Hepatocyte (in vitro differentiated cells): ENCODE results near the gene DDX17. TPM values are rescaled to one million over a fixed set of nuclear protein-coding genes. Genes with fewer than 3 reads are reported as not detected.

ENCODE experiments used
- DNase-seq: peaks from one replicate; pipeline ENCODE4 v3.0.0-alpha.2; 2016; ENCODE audit warnings: low spot score
- H2AFZ ChIP-seq: fragments of 200-600 bp; sonication (generic); 2 replicates; pipeline ENCODE4 v1.6.0; 2016; ENCODE audit warnings: antibody characterized with exemption, mild to moderate bottlenecking
- H3K27ac ChIP-seq: fragments of 200-600 bp; sonication (generic); 2 replicates; pipeline ENCODE4 v1.5.1; 2016; ENCODE audit warnings: mild to moderate bottlenecking
- H3K27me3 ChIP-seq: fragments of 200-600 bp; sonication (generic); 2 replicates; pipeline ENCODE4 v1.6.1; 2016
- H3K36me3 ChIP-seq: fragments of 200-600 bp; sonication (generic); replicated peaks from 2 replicates; pipeline ENCODE4 v1.5.1; 2016; ENCODE audit warnings: low read depth; ENCODE audit not compliant: insufficient read depth
- H3K4me1 ChIP-seq: fragments of 200-600 bp; sonication (generic); 2 replicates; pipeline ENCODE4 v1.5.1; 2016; ENCODE audit warnings: mild to moderate bottlenecking, moderate library complexity; ENCODE audit not compliant: insufficient read depth
- H3K4me2 ChIP-seq: fragments of 200-600 bp; sonication (generic); 2 replicates; pipeline ENCODE4 v1.6.0; 2016
- H3K4me3 ChIP-seq: fragments of 200-600 bp; sonication (generic); 2 replicates; pipeline ENCODE4 v1.5.1; 2016; ENCODE audit warnings: mild to moderate bottlenecking
- H3K79me2 ChIP-seq: fragments of 200-600 bp; sonication (generic); 2 replicates; pipeline ENCODE4 v1.6.0; 2017; ENCODE audit warnings: mild to moderate bottlenecking
- H3K9me2 ChIP-seq: fragments of 200-600 bp; sonication (generic); replicated peaks from 2 replicates; pipeline ENCODE4 v1.6.0; 2017; ENCODE audit warnings: mild to moderate bottlenecking; ENCODE audit not compliant: insufficient read depth
- H3K9me3 ChIP-seq: fragments of 200-600 bp; sonication (generic); 2 replicates; pipeline ENCODE4 v1.5.1; 2016; ENCODE audit warnings: low read depth, mild to moderate bottlenecking
- H4K20me1 ChIP-seq: fragments of 200-600 bp; sonication (generic); 2 replicates; pipeline ENCODE4 v1.6.0; 2016; ENCODE audit warnings: mild to moderate bottlenecking; ENCODE audit not compliant: insufficient read depth, poor library complexity, severe bottlenecking
- EZH2 ChIP-seq: fragments of 200-600 bp; sonication (generic); IDR thresholded peaks from 2 replicates; pipeline ENCODE4 v1.6.1; 2016; ENCODE audit warnings: antibody characterized with exemption, mild to moderate bottlenecking, borderline replicate concordance
- EZH2phosphoT487 ChIP-seq: fragments of 200-600 bp; sonication (generic); IDR thresholded peaks from one replicate; pipeline ENCODE4 v1.6.1; 2018; ENCODE audit warnings: antibody characterized with exemption, mild to moderate bottlenecking, low read depth, moderate library complexity; ENCODE audit not compliant: unreplicated experiment, severe bottlenecking
- WGBS: methylation state at CpG from one replicate; pipeline ENCODE4 v1.1.6; 2016; ENCODE audit warnings: low lambda C conversion rate; ENCODE audit errors: missing lambda C conversion rate; 5-methylcytosine and 5-hydroxymethylcytosine counted together
- polyA plus RNA-seq: library from polyadenylated mRNA; unstranded; fragments of >200 nt; fragmentation: Nextera tagmentation; extraction: Ambion mirVana; gene quantifications from 2 replicates; pipeline ENCODE4 v1.2.1, GENCODE V29; 2016
- total RNA-seq: library from RNA; depleted of rRNA; stranded (reverse); fragments of >200 nt; gene quantifications from 2 replicates; pipeline ENCODE4 v1.2.3, GENCODE V29; 2014
- TF ChIP-seq, protein P1 (sequence below): fragments of 200-600 bp; sonication (generic); IDR thresholded peaks from 2 replicates; pipeline ENCODE4 v1.5.1; 2016; ENCODE audit warnings: antibody characterized with exemption, mild to moderate bottlenecking; ENCODE audit not compliant: poor library complexity

The DDX17 gene
- total and polyA plus RNA-seq, 2 experiments from 2014 or later = 42.3 to 432 TPM

DNA sequence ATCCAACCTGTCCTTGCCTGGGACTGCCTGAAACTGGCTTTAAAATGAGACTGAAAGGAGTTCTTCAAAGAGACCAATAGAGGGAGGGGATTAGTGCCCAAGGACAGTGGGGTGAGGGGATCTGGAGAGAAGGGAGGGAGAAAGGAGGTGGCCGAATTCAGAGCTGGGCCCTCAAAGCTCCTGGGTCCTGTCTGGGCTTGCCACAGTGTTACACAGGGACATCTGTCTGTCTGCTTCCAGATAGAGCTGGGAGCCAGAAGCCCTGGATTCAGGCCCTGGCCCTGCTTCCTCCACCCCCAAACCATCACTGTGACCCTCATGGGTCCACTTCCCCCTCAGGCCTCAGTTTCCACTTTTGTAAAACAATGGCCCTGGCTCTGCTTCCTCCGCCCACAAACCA lies 54.7 kb downstream of the DDX17 start:
- Histone ChIP-seq H3K27me3 (peaks cover 41% of the 10 kb centered on the region), H3K9me3 (no peaks in the 10 kb centered on the region), H3K9me2 (no peaks in the 10 kb centered on the region), H4K20me1 (no peaks in the 10 kb centered on the region), H3K79me2 (no peaks in the 10 kb centered on the region), H3K4me3 (no peak overlapping the region), H2AFZ (no peak overlapping the region), H3K36me3 (no peaks in the 10 kb centered on the region), H3K4me1 (no peaks in the 10 kb centered on the region), H3K4me2 (no peak overlapping the region), H3K27ac (no peak overlapping the region)
- 96% methylated on average over 2 of the region's 2 CpGs for WGBS
- TF ChIP-seq EZH2phosphoT487 (no peak), EZH2 (no peak)
- no peak for DNase-seq

DNA sequence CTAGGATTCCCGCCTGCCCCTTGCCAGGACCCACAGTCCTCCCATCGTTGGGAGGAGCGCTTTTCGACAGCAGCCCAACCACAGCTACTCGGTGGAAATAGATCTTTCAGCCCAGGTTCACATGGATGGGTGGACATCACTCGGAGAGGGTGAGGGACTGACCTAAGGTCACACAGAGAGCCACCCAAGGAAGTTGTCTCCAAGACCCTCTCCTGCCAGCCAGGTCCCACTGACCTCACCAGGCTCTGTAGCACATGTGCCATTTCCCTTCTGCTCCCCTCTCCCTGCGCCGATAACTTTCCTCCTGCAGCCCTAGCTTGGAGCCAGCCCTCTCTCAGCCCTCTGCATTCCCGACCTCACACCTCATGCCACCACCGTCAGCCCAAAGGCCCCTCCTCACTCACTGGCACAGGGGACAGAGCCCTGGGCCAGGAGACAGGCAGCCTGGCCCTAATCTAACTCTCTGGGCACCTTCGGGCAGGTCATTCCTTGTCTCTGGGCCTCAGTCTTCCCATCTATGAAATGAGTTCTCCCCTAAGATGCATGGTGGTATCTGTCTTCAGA lies 55.8 kb downstream of the DDX17 start:
- Histone ChIP-seq H3K4me2 (no peak overlapping the region), H3K27me3 (peaks cover 37% of the 10 kb centered on the region), H3K9me2 (no peaks in the 10 kb centered on the region)

DNA sequence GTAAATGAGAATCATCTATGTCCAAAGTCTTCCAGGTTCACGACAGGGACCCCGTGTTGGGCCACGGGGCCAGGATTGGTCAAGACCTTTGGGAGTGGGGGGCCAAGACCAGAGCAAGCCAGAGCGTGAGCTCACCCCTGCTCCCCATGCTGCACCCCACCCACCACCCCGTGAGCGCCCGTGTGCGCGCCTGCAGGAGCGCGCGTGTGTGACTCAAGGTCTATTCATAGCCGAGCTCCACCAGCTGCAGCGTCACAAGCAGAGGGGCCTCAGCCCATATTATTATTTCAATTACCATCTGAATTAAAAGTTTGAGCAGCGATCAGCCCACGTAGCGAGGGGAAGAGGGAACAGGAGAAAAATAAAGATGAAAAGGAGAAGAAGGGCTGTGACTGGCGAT lies 56.3 kb downstream of the DDX17 start:
- Histone ChIP-seq H3K4me1 (no peaks in the 10 kb centered on the region), H3K4me3 (no peak overlapping the region), H3K36me3 (no peaks in the 10 kb centered on the region), H3K4me2 (no peak overlapping the region), H3K9me2 (no peaks in the 10 kb centered on the region), H3K9me3 (no peaks in the 10 kb centered on the region), H3K79me2 (no peaks in the 10 kb centered on the region), H3K27ac (no peak overlapping the region), H2AFZ (no peak overlapping the region), H4K20me1 (no peaks in the 10 kb centered on the region), H3K27me3 (peaks cover 37% of the 10 kb centered on the region)
- no peak for TF ChIP-seq EZH2phosphoT487
- TF ChIP-seq, protein P1, sequence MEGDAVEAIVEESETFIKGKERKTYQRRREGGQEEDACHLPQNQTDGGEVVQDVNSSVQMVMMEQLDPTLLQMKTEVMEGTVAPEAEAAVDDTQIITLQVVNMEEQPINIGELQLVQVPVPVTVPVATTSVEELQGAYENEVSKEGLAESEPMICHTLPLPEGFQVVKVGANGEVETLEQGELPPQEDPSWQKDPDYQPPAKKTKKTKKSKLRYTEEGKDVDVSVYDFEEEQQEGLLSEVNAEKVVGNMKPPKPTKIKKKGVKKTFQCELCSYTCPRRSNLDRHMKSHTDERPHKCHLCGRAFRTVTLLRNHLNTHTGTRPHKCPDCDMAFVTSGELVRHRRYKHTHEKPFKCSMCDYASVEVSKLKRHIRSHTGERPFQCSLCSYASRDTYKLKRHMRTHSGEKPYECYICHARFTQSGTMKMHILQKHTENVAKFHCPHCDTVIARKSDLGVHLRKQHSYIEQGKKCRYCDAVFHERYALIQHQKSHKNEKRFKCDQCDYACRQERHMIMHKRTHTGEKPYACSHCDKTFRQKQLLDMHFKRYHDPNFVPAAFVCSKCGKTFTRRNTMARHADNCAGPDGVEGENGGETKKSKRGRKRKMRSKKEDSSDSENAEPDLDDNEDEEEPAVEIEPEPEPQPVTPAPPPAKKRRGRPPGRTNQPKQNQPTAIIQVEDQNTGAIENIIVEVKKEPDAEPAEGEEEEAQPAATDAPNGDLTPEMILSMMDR = no peak
- no peak for TF ChIP-seq EZH2
- 89% methylated on average over 18 of the region's 18 CpGs for WGBS
- DNase-seq = no peak

More for the DNA sequence above, 55.8 kb downstream of the DDX17 start:
- no peaks in the 10 kb centered on the region for H3K9me3 ChIP-seq
- H3K4me3 ChIP-seq = no peak overlapping the region
- DNase-seq = no peak
- H4K20me1 ChIP-seq = no peaks in the 10 kb centered on the region
- TF ChIP-seq EZH2 (no peak), EZH2phosphoT487 (no peak)
- TF ChIP-seq, protein P1 = no peak
- H2AFZ ChIP-seq = no peak overlapping the region
- H3K79me2 ChIP-seq = no peaks in the 10 kb centered on the region
- no peak overlapping the region for H3K27ac ChIP-seq
- no peaks in the 10 kb centered on the region for H3K36me3 ChIP-seq
- WGBS = 81% methylated on average over 11 of the region's 11 CpGs
- no peaks in the 10 kb centered on the region for H3K4me1 ChIP-seq

DNA sequence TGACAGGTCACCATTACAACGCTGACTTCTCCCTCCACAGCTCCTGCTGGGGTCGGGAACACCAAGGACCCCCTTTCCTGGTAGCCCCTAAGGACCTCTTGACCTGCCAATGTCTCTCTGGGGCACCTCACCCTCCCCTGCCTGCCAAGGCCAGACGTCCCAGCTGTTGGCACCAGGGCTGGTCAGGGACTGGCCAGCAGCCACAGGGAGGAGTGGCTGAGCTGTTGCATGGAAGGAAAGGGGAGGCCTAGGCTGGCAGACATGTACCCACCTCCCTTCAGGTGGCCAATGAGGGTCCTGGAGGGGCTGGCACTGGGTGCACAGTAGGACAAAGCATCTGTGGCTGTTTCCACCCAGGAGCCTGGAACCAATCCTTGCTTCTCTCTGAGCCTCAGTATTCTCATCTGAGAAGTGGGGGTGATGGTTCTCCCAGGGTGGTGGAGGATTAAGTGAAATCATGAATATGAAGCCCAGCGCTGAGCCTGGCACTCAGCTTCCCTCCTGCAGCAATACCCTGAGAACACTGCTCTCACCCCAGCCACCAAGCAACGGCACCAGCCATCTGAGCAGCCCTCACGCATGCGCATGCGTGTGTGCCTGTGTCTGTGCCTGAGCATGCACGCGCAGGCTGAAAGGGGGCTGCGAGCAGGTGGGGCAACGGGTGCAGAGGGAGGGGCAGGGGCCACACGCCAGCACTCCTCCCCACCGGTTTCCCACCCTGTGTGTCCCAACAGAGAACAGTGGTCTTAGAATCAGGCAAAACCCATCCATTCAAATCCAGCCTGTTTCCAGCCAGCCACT lies 57.0 kb downstream of the DDX17 start:
- 87% methylated on average over 14 of the region's 14 CpGs for WGBS
- Histone ChIP-seq H3K27me3 (peaks cover 31% of the 10 kb centered on the region), H3K9me3 (no peaks in the 10 kb centered on the region), H3K79me2 (no peaks in the 10 kb centered on the region), H3K9me2 (no peaks in the 10 kb centered on the region), H3K27ac (no peak overlapping the region), H2AFZ (no peak overlapping the region), H3K4me1 (no peaks in the 10 kb centered on the region), H3K4me2 (no peak overlapping the region), H3K36me3 (no peaks in the 10 kb centered on the region), H4K20me1 (no peaks in the 10 kb centered on the region), H3K4me3 (no peak overlapping the region)
- no peak for DNase-seq
- TF ChIP-seq EZH2 = no peak
- TF ChIP-seq, protein P1 = no peak
- TF ChIP-seq EZH2phosphoT487 = no peak
